ENCODE measurements around the gene MERTK.

Gene MERTK

DNA sequence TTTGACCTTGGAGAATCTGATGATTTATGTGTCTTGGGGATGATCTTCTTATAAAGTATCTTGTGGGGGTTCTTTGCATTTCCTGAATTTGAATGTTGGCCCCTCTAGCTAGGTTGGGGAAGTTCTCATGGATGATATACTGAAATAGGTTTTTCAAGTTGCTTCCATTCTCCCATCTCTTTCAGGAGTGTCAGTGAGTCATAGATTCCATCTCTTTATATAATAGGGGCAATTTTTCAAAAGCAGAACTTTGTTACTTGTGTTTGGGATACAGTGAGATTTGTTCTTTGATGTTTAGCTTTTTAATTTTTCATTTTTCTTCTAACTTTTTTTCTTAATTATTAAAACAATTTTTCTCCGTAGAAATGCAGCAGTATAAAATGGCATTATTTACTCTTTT, 176.1 kb downstream of the MERTK start:
- no peak for DNase-seq (ENCODE audit: low read depth in 2 of 2, low spot score in 1 of 2)

DNA sequence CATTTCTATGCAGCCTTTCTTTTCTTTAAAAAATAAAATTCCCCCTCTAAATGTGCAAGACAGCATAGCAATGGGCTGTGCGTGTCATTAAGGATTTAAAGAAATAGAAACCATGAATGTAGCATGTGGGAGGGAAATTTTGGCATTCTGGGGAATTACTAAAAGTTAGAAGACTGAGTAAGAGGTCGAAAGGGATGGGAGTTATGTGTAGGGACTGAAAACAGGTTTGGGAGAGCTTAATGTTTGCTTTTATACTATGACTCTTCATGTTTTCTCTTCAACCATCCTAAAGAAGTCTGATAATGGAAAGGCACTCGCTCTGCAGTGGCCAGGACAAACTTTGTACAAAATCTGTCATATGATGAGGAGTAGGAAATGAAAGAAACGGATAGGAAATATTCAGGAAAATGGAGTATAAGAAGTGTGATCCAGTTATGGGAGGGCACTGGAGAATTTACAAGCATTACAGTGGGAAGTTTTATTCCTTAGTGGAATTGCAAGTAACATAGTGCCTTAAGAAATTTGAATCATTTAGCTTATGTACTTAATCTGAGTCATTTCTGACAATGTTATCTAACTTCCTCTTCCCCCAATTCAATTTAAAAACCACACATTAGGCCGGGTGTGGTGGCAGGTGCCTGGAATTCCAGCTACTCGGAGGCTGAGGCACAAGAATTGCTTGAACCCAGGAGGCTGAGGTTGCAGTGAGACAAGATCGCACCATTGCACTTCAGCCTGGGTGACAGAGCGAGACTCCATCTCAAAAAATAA, 177.3 kb downstream of the MERTK start:
- DNase-seq (ENCODE audit: low read depth in 2 of 2, low spot score in 1 of 2): no peak

DNA sequence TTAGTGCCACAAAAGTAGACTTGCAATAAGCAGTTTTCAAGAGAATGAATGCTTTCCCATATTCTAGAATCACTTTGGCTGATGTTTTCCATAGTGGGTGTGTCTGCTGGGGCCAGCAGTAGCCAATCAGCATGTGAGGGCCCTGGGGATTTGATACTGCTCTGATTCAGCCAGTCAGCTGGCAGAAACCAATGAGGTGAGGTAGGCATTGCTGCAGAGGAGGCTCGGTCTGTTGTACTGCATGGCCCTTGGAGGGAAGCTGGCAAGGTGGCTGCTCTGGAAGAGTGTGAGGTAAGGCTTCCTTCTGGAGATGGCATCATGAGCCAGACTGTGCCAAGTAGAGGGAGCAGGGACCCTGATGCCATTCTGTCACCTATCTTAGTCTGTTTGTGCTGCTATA, 179.4 kb downstream of the MERTK start:
- DNase-seq (ENCODE audit: low read depth in 2 of 2, low spot score in 1 of 2): no peak
